HepG2 (cell line): Measurements from ENCODE around the gene SLAMF6. TPM values are rescaled to one million over a fixed set of nuclear protein-coding genes. Genes with fewer than 3 reads are reported as not detected.

Experiments used
- ATAC-seq: fragments of 200-7000 bp; cut with Tn5 transposase; 3 replicates; pipeline ENCODE4 v1.9.1; 2020; ENCODE audit warnings: mild to moderate bottlenecking, moderate library complexity
- BruUV-seq: library from RNA; stranded (reverse); fragments of 400-500 nt; replicated peaks from 2 replicates; lab custom pipeline; 2021; lab: Mats Ljungman, UMichigan
- CTCF ChIA-PET: fragments of 300-600 bp; formaldehyde crosslinking; extraction: SDS; loops from one replicate; lab custom pipeline; 2021; ENCODE audit warnings: low total read pairs, inconsistent platforms, low intra/inter-chr PET ratio; lab: Yijun Ruan, JAX
- POLR2A ChIA-PET: fragments of 350-600 bp; sonication (Branson Sonifier 250); formaldehyde crosslinking; loops from one replicate; lab custom pipeline; 2020; ENCODE audit warnings: antibody characterized with exemption, inconsistent platforms; lab: Yijun Ruan, JAX
- DNase-seq: peaks from one replicate; pipeline ENCODE4 v3.0.0-alpha.2; 2015; ENCODE audit warnings: low spot score
- FAIRE-seq: peaks from 3 replicates; lab custom pipeline; 2011; peaks lifted over from hg19 to GRCh38; lab: Jason Lieb, UNC
- H2AFZ ChIP-seq: one replicate; pipeline ENCODE4 v1.6.1; 2011; ENCODE audit warnings: low read length, inconsistent platforms
- H3K27ac ChIP-seq: fragments of 300-600 bp; 3 replicates; pipeline ENCODE4 v1.8.0; 2011; ENCODE audit warnings: mixed run types, mild to moderate bottlenecking, mixed read lengths, low read length, inconsistent platforms; ENCODE audit not compliant: insufficient read depth; ENCODE audit errors: extremely low read length
- H3K27me3 ChIP-seq, 2 experiments: fragments of 200-600 bp in 1 of 2; 2 replicates in 1 of 2; 3 replicates in 1 of 2; pipeline versions ENCODE4 v1.6.0 to v1.8.0; 2011; ENCODE audit warnings: low read length in 2 of 2, mild to moderate bottlenecking in 2 of 2, moderate library complexity in 2 of 2, inconsistent platforms in 1 of 2; ENCODE audit not compliant: insufficient read depth in 2 of 2, control insufficient read depth in 1 of 2
- H3K36me3 ChIP-seq, 2 experiments: fragments of 200-600 bp in 1 of 2; replicated peaks in 1 of 2; 2 replicates in 1 of 2; 3 replicates in 1 of 2; pipeline versions ENCODE4 v1.5.1 to v1.8.0; 2011; ENCODE audit warnings: low read length in 2 of 2, inconsistent platforms in 1 of 2; ENCODE audit not compliant: insufficient read depth in 2 of 2, control insufficient read depth in 1 of 2
- H3K4me1 ChIP-seq: 2 replicates; pipeline ENCODE4 v1.5.1; 2012; ENCODE audit warnings: low read length, inconsistent platforms; ENCODE audit not compliant: insufficient read depth
- H3K4me2 ChIP-seq: 2 replicates; pipeline ENCODE4 v1.6.0; 2011; ENCODE audit warnings: low read depth, low read length, inconsistent platforms
- H3K4me3 ChIP-seq, 3 experiments: fragments of 200-600 bp in 1 of 3; sonication (generic), shearing (Covaris generic) in 1 of 3; replicated peaks in 1 of 3; 2 replicates each; pipeline ENCODE4 v1.5.1; 2011 to 2016; ENCODE audit warnings: low read length in 3 of 3, inconsistent platforms in 2 of 3, low read depth in 2 of 3, mild to moderate bottlenecking in 2 of 3, control low read depth in 1 of 3, mixed read lengths in 1 of 3; ENCODE audit not compliant: insufficient read depth in 1 of 3
- H3K79me2 ChIP-seq: one replicate; pipeline ENCODE4 v1.6.1; 2011; ENCODE audit warnings: low read length, inconsistent platforms; ENCODE audit not compliant: insufficient read depth
- H3K9ac ChIP-seq: 2 replicates; pipeline ENCODE4 v1.6.0; 2011; ENCODE audit warnings: mild to moderate bottlenecking, low read depth, low read length, inconsistent platforms; ENCODE audit not compliant: insufficient read depth
- H3K9me3 ChIP-seq: 2 replicates; pipeline ENCODE4 v1.5.1; 2012; ENCODE audit warnings: mild to moderate bottlenecking, low read length
- H4K20me1 ChIP-seq: 2 replicates; pipeline ENCODE4 v1.6.0; 2011; ENCODE audit warnings: inconsistent platforms, mild to moderate bottlenecking, low read length, moderate library complexity; ENCODE audit not compliant: insufficient read depth
- MED1 ChIP-seq: sonication (generic); formaldehyde crosslinking; IDR thresholded peaks from 2 replicates; pipeline ENCODE4 v1.4.0; 2020; ENCODE audit warnings: missing genetic modification reagents
- MXD1 ChIP-seq: sonication (generic); formaldehyde crosslinking; IDR thresholded peaks from 2 replicates; pipeline ENCODE4 v1.4.0; 2020; ENCODE audit warnings: mild to moderate bottlenecking, missing genetic modification reagents
- PBX2 ChIP-seq: IDR thresholded peaks from 2 replicates; pipeline ENCODE4 v1.6.1; 2016; ENCODE audit warnings: control low read depth
- RFX3 ChIP-seq: IDR thresholded peaks from 2 replicates; pipeline ENCODE4 v1.6.1; 2016; ENCODE audit warnings: missing biosample characterization, missing genetic modification reagents
- SOX5 ChIP-seq: IDR thresholded peaks from 2 replicates; pipeline ENCODE4 v1.6.1; 2016; ENCODE audit warnings: borderline replicate concordance
- TMF1 ChIP-seq: sonication (generic); formaldehyde crosslinking; IDR thresholded peaks from 2 replicates; pipeline ENCODE4 v1.8.1; 2022; ENCODE audit warnings: low read depth, missing genetic modification reagents
- YEATS2 ChIP-seq: sonication (generic); formaldehyde crosslinking; IDR thresholded peaks from 2 replicates; pipeline ENCODE4 v1.4.0; 2020; ENCODE audit warnings: missing genetic modification reagents, borderline replicate concordance
- ZMAT3 ChIP-seq: sonication (generic); formaldehyde crosslinking; conservative IDR thresholded peaks from 2 replicates; pipeline ENCODE4 v1.7.0; 2021; ENCODE audit warnings: missing genetic modification reagents
- ZNF292 ChIP-seq: sonication (generic); formaldehyde crosslinking; IDR thresholded peaks from 2 replicates; pipeline ENCODE4 v1.8.1; 2022; ENCODE audit warnings: mild to moderate bottlenecking, low read depth, missing genetic modification reagents, borderline replicate concordance
- WGBS: methylation state at CpG from one replicate; pipeline ENCODE4 v1.1.6; 2017; ENCODE audit warnings: low lambda C conversion rate; 5-methylcytosine and 5-hydroxymethylcytosine counted together
- in situ Hi-C: cut with HindIII; loops from 2 replicates; pipeline ENCODE4 v1.10.0; 2017; ENCODE audit warnings: low pct_unique_long_range_greater_than_20kb; ENCODE audit not compliant: extremely low pct_ligation_motif_present
- intact Hi-C: fragments of 100-400 bp; cut with micrococcal nuclease; formaldehyde crosslinking; loops from one replicate; pipeline ENCODE4 v1.10.0; 2022; ENCODE audit not compliant: unreplicated experiment
- polyA plus RNA-seq, 8 experiments: library from polyadenylated mRNA; depleted of rRNA in 3 of 8; stranded (reverse) in 7 of 8; unstranded in 1 of 8; fragments of >200 nt; fragmentation: Illumina TruSeq in 4 of 8; extraction: Trizol in 4 of 8; gene quantifications; 2 replicates each; pipeline versions ENCODE4 v1.2.1 to v1.2.3, GENCODE V29; 2011 to 2016; ENCODE audit warnings: low read depth in 4 of 8, missing spikeins in 1 of 8, mixed read lengths in 1 of 8; ENCODE audit not compliant: insufficient read depth in 1 of 8
- total RNA-seq, 5 experiments: library from RNA; depleted of rRNA; stranded (reverse); fragments of >200 nt; fragmentation: Illumina TruSeq; extraction: Trizol; gene quantifications; 2 replicates each; pipeline ENCODE4 v1.2.3, GENCODE V29; 2016; ENCODE audit warnings: low read depth in 1 of 5

Gene SLAMF6
- total and polyA plus RNA-seq, 2 of the 13 experiments (the other 11 are each of a cell fraction or from before 2014, with no cell fraction given): not detected

GRCh38 chr1:160542303-160542945 lies 19.4 kb upstream of the SLAMF6 start (continued):
- no peak for TF ChIP-seq TMF1
- no peak for TF ChIP-seq ZMAT3 (CRISPR knock-in tag)
- TF ChIP-seq MXD1 (CRISPR knock-in tag): no peak
- no peak for TF ChIP-seq PBX2 (CRISPR knock-in tag)
- TF ChIP-seq ZNF292 (CRISPR knock-in tag): no peak
- TF ChIP-seq RFX3 (CRISPR knock-in tag): no peak
- no peak for TF ChIP-seq YEATS2 (CRISPR knock-in tag)

- 13% methylated on average over 1 of the region's 1 CpG for whole genome bisulfite sequencing
- BruUV-seq: no TSS peak
- no peak overlapping the region for H3K9ac ChIP-seq
- no peaks in the 10 kb centered on the region for H3K27me3 ChIP-seq
- POLR2A ChIA-PET: no interaction called here
- no peaks in the 10 kb centered on the region for H3K36me3 ChIP-seq
- H3K9me3 ChIP-seq: no peaks in the 10 kb centered on the region
- DNase-seq (no peak), FAIRE-seq (no peak), ATAC-seq (no peak)
- CTCF ChIA-PET: no interaction called here
- intact Hi-C loops (no loop called here), in situ Hi-C loops (no loop called here)
- no peak for TF ChIP-seq MED1 (CRISPR knock-in tag)
- no peak for TF ChIP-seq SOX5 (CRISPR knock-in tag)
- H3K27ac ChIP-seq: no peak overlapping the region
- no peaks in the 10 kb centered on the region for H4K20me1 ChIP-seq
- H3K79me2 ChIP-seq: no peaks in the 10 kb centered on the region
- no peak overlapping the region for H3K4me3 ChIP-seq
- peaks cover 53% of the 10 kb centered on the region for H3K4me1 ChIP-seq
- H2AFZ ChIP-seq: no peak overlapping the region
- H3K4me2 ChIP-seq: no peak overlapping the region
Measured at GRCh38 chr1:160541622-160542302, 18.7 kb upstream of the SLAMF6 start.
